Amniotic epithelial cell (primary cell): ENCODE measurements around the gene GOLM1.
"Not testable (repeated sequence)": the region's sequence is repeated elsewhere in the genome, so short reads cannot be mapped to it uniquely, and the experiment has no call there.

Experiments
- DNase-seq: peaks from one replicate; pipeline ENCODE4 v3.0.0-alpha.2; 2010; ENCODE audit warnings: low read depth

The GOLM1 gene

GRCh38 chr9:86098824-86099700, at the start of gene GOLM1:
TSS of gene GOLM1 (minus strand) at chr9:86099558. CDS start at chr9:86079320, 20,238 bp downstream.
- peak; percentile 49 for DNase-seq

GRCh38 chr9:86146671-86147070, 47.3 kb upstream of the GOLM1 start:
- peak; percentile 23 for DNase-seq

GRCh38 chr9:86145960-86146359, 46.6 kb upstream of the GOLM1 start:
- not testable (repeated sequence) for DNase-seq

GRCh38 chr9:86142973-86143372, 43.6 kb upstream of the GOLM1 start:
- DNase-seq, result no peak

GRCh38 chr9:86141843-86142242, 42.5 kb upstream of the GOLM1 start:
- no peak for DNase-seq

GRCh38 chr9:86135371-86135770, 36.0 kb upstream of the GOLM1 start:
- no peak for DNase-seq

GRCh38 chr9:86134361-86134760, 35.0 kb upstream of the GOLM1 start:
- DNase-seq, result no peak

- DNase-seq, result no peak
Measured at GRCh38 chr9:86128235-86128822, 29.0 kb upstream of the GOLM1 start.

GRCh38 chr9:86126998-86127972, 27.9 kb upstream of the GOLM1 start:
- DNase-seq, result peak; percentile 84

- no peak for DNase-seq
Measured at GRCh38 chr9:86122311-86122710, 23.0 kb upstream of the GOLM1 start.

- no peak for DNase-seq
Measured at GRCh38 chr9:86119457-86119856, 20.1 kb upstream of the GOLM1 start.

- no peak for DNase-seq
Measured at GRCh38 chr9:86116425-86116824, 17.1 kb upstream of the GOLM1 start.

- no peak for DNase-seq
Measured at GRCh38 chr9:86115886-86116285, 16.5 kb upstream of the GOLM1 start.

GRCh38 chr9:86112057-86112456, 12.7 kb upstream of the GOLM1 start:
- DNase-seq, result no peak

- no peak for DNase-seq
Measured at GRCh38 chr9:86102626-86103025, 3.3 kb upstream of the GOLM1 start.

- DNase-seq, result peak; percentile 49
Measured at GRCh38 chr9:86099701-86100364, 475 bp upstream of the GOLM1 start.

- DNase-seq, result no peak
Measured at GRCh38 chr9:86097510-86098224, 1.7 kb downstream of the GOLM1 start.

- DNase-seq, result peak; percentile 65
Measured at GRCh38 chr9:86096386-86096785, 3.0 kb downstream of the GOLM1 start.

- DNase-seq, result no peak
Measured at GRCh38 chr9:86093788-86094555, 5.4 kb downstream of the GOLM1 start.

GRCh38 chr9:86091477-86091876, 7.9 kb downstream of the GOLM1 start:
- DNase-seq, result no peak
